T47D (cell line): Measurements from ENCODE around the gene OR6C2.
"Not testable (repeated sequence)": the region's sequence is repeated elsewhere in the genome, so short reads cannot be mapped to it uniquely, and the experiment has no call there.

Source experiments
- DNase-seq, 2 experiments: peaks; one replicate each; pipeline versions ENCODE4 v3.0.0 to v3.0.0-alpha.2; 2011 to 2012; ENCODE audit warnings: low read depth in 1 of 2, low spot score in 1 of 2
- JUND ChIP-seq: IDR thresholded peaks from 2 replicates; pipeline ENCODE4 v1.6.1; 2012; ENCODE audit warnings: low read depth
- in situ Hi-C: cut with HindIII; loops from 2 replicates; pipeline ENCODE4 v1.10.0; 2016; ENCODE audit warnings: low sequenced_read_pairs, low pct_unique_long_range_greater_than_20kb

Gene OR6C2

GRCh38 chr12:55428331-55429243 lies 15.3 kb upstream of the OR6C2 start:
- in situ Hi-C loops = no loop called here
- TF ChIP-seq JUND = no peak
- DNase-seq = no peak

GRCh38 chr12:55441233-55441632 lies 2.6 kb upstream of the OR6C2 start:
- DNase-seq, in situ Hi-C loops: not testable (repeated sequence)

GRCh38 chr12:55445357-55445756 lies 1.5 kb downstream of the OR6C2 start:
- in situ Hi-C loops = no loop called here
- DNase-seq = no peak
- no peak for TF ChIP-seq JUND

GRCh38 chr12:55446326-55446725 lies 2.5 kb downstream of the OR6C2 start:
- TF ChIP-seq JUND = no peak
- DNase-seq = peak; percentile 8 to 66
- in situ Hi-C loops = no loop called here

- TF ChIP-seq JUND = no peak
- in situ Hi-C loops = no loop called here
- no peak for DNase-seq
These were observed 4.9 kb downstream of the OR6C2 start for GRCh38 chr12:55448825-55449224.

- in situ Hi-C loops, DNase-seq: not testable (repeated sequence)
These were observed 21.1 kb downstream of the OR6C2 start for GRCh38 chr12:55464926-55465325.

- TF ChIP-seq JUND = no peak
- DNase-seq = no peak
- in situ Hi-C loops = no loop called here
These were observed 24.0 kb downstream of the OR6C2 start for GRCh38 chr12:55467836-55468235.

- TF ChIP-seq JUND = no peak
- DNase-seq = no peak
These were observed 25.4 kb downstream of the OR6C2 start for GRCh38 chr12:55469291-55469690.

GRCh38 chr12:55470088-55470829 lies 26.4 kb downstream of the OR6C2 start, which contains the start of gene OR6C70:
Gene OR6C70 (minus strand): TSS chr12:55470138. CDS start chr12:55470138, 0 bp downstream.
- in situ Hi-C loops = no loop called here
- TF ChIP-seq JUND = no peak
- no peak for DNase-seq

More at GRCh38 chr12:55469291-55469690, 25.4 kb downstream of the OR6C2 start:
- in situ Hi-C loops = no loop called here

GRCh38 chr12:55472264-55472663 lies 28.4 kb downstream of the OR6C2 start:
- in situ Hi-C loops = no loop called here
- no peak for DNase-seq
- TF ChIP-seq JUND = no peak

GRCh38 chr12:55479136-55479535 lies 35.3 kb downstream of the OR6C2 start:
- in situ Hi-C loops, DNase-seq: not testable (repeated sequence)

- in situ Hi-C loops, DNase-seq: not testable (repeated sequence)
These were observed 40.4 kb downstream of the OR6C2 start for GRCh38 chr12:55484284-55484683.

GRCh38 chr12:55492078-55492477 lies 48.2 kb downstream of the OR6C2 start, which contains the start of gene OR6C68:
Gene OR6C68 (plus strand): TSS chr12:55492378. CDS start chr12:55492378, 0 bp downstream.
- DNase-seq = no peak
- in situ Hi-C loops = no loop called here
- no peak for TF ChIP-seq JUND
